Esophagus squamous epithelium (tissue), 4 donors: ENCODE data around the gene DEPDC4.

Source experiments
- POLR2A ChIP-seq, 4 donors: fragments of 450-650 bp; IDR thresholded peaks; one replicate each; pipeline ENCODE4 v1.6.1; 2017; ENCODE audit warnings: antibody characterized with exemption in 4 of 4, mild to moderate bottlenecking in 4 of 4, moderate library complexity in 3 of 4
- TF ChIP-seq, protein P1 (sequence below), 6 experiments: fragments of 450-650 bp in 4 of 6; fragments of 200-600 bp in 2 of 6; sonication (generic) in 2 of 6; IDR thresholded peaks; one replicate each; pipeline ENCODE4 v1.5.1; 2016 to 2019; ENCODE audit warnings: antibody characterized with exemption in 6 of 6, mild to moderate bottlenecking in 4 of 6, moderate library complexity in 4 of 6

DNA sequence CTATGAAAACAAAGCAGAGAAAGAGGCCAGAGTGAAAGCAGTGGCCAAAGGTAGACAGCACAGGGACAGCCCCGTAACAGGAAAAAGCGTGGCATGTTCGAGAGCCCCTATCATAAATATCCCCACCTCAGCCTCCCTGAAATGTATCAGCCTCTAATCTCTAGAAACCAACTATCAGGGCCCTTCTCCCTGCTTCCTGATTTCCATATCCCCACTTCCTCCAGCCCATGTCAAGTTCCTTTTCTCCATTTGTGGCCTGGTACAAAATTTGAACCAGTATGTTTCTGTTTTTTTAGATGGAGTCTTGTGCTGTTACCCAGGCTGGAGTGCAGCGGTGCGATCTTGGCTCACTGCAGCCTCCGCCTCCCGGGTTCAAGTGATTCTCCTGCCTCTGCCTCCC, 16.9 kb downstream of the DEPDC4 start:
- TF ChIP-seq, protein P1, sequence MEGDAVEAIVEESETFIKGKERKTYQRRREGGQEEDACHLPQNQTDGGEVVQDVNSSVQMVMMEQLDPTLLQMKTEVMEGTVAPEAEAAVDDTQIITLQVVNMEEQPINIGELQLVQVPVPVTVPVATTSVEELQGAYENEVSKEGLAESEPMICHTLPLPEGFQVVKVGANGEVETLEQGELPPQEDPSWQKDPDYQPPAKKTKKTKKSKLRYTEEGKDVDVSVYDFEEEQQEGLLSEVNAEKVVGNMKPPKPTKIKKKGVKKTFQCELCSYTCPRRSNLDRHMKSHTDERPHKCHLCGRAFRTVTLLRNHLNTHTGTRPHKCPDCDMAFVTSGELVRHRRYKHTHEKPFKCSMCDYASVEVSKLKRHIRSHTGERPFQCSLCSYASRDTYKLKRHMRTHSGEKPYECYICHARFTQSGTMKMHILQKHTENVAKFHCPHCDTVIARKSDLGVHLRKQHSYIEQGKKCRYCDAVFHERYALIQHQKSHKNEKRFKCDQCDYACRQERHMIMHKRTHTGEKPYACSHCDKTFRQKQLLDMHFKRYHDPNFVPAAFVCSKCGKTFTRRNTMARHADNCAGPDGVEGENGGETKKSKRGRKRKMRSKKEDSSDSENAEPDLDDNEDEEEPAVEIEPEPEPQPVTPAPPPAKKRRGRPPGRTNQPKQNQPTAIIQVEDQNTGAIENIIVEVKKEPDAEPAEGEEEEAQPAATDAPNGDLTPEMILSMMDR (IDR thresholded peaks at IDR 0.05) = no peak
- TF ChIP-seq POLR2A (IDR thresholded peaks at IDR 0.05) = no peak
